Progenitor cell of endocrine pancreas (in vitro differentiated cells): Measurements from ENCODE around the gene SF3B6. TPM values are rescaled to one million over a fixed set of nuclear protein-coding genes. Genes with fewer than 3 reads are reported as not detected.

ENCODE experiments used
- DNase-seq: peaks from one replicate; pipeline ENCODE4 v3.0.0; 2021; ENCODE audit warnings: low spot score; ENCODE audit not compliant: unreplicated experiment
- H3K27ac Mint-ChIP-seq: 2 replicates; pipeline ENCODE4 v1.8.0; 2021; ENCODE audit warnings: mild to moderate bottlenecking, moderate library complexity, mixed read lengths
- H3K27me3 Mint-ChIP-seq: 2 replicates; pipeline ENCODE4 v1.8.0; 2021; ENCODE audit warnings: mixed read lengths
- H3K36me3 Mint-ChIP-seq: 2 replicates; pipeline ENCODE4 v1.8.0; 2022; ENCODE audit warnings: mixed read lengths; ENCODE audit not compliant: insufficient read depth
- H3K4me1 Mint-ChIP-seq: 2 replicates; pipeline ENCODE4 v1.8.0; 2021; ENCODE audit warnings: low read depth, mixed read lengths
- H3K4me3 Mint-ChIP-seq: 2 replicates; pipeline ENCODE4 v1.8.0; 2021; ENCODE audit warnings: low read depth, mild to moderate bottlenecking, moderate library complexity, mixed read lengths
- H3K9me3 Mint-ChIP-seq: 2 replicates; pipeline ENCODE4 v1.8.0; 2021; ENCODE audit warnings: low read depth, mixed read lengths
- CTCF ChIP-seq: fragments of 200-600 bp; sonication (generic); IDR thresholded peaks from one replicate; pipeline ENCODE4 v1.5.0; 2021; ENCODE audit warnings: antibody characterized with exemption, mild to moderate bottlenecking; ENCODE audit not compliant: unreplicated experiment
- total RNA-seq: library from RNA; stranded (reverse); gene quantifications from 2 replicates; pipeline ENCODE4 v1.2.1, GENCODE V29; 2021

SF3B6 gene
- total RNA-seq, 1 donor from 2014 or later, result 101 TPM

GRCh38 chr2:24121469-24121868, 45.3 kb upstream of the SF3B6 start:
- TF ChIP-seq CTCF, result no peak
- no peak overlapping the region for H3K4me3 Mint-ChIP-seq
- H3K27me3 Mint-ChIP-seq, result no peaks in the 10 kb centered on the region
- no peak for DNase-seq
- peaks cover 2% of the 10 kb centered on the region for H3K36me3 Mint-ChIP-seq
- no peak overlapping the region for H3K27ac Mint-ChIP-seq
- no peaks in the 10 kb centered on the region for H3K9me3 Mint-ChIP-seq
- peaks cover 11% of the 10 kb centered on the region for H3K4me1 Mint-ChIP-seq

DNA sequence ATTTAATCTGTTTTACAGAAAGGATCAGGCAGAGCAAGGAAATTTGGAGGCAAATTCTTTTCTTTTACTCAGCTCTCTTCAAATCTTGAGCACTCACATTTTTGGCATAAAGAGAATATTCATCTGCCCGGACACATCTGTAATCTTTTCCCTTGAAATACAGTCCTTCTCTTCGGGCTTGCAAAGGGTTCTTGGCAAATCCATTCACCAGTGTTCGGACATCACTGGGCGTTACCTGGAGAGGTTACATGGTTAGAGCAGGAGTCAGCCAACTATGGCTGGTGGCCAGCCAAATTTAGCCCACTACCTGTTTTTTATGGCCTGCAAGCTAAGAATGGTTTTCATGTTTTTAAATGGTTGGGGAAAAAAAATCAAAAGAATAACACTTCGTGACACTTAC, 44.9 kb upstream of the SF3B6 start:
- DNase-seq, result no peak
- Mint-ChIP-seq H3K4me1 (peaks cover 11% of the 10 kb centered on the region), H3K9me3 (no peaks in the 10 kb centered on the region), H3K27ac (no peak overlapping the region), H3K36me3 (peaks cover 2% of the 10 kb centered on the region), H3K4me3 (no peak overlapping the region), H3K27me3 (no peaks in the 10 kb centered on the region)
- TF ChIP-seq CTCF, result no peak

DNA sequence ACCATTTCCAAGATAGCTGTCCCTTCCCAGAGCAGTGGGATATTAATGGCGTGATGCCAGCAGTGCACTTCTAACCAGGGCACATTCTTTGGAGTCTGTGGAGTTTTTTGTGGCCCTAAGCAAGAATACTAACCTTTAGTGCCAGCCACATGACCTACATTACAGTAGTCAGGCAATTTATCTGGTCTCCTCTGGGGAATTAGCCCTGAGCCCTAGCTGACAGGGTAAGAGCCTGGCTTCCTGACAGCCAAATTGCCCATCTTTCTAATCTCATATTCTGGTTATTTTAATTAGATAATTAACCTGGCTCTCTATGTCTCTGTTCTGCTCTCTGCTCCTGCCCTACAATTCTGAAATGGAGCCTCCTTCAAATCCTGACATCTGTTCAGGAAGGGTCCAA, 41.8 kb upstream of the SF3B6 start:
- Mint-ChIP-seq H3K36me3 (peaks cover 4% of the 10 kb centered on the region), H3K9me3 (peaks cover 2% of the 10 kb centered on the region), H3K27me3 (no peaks in the 10 kb centered on the region), H3K4me1 (peaks cover 4% of the 10 kb centered on the region), H3K27ac (no peak overlapping the region), H3K4me3 (no peak overlapping the region)
- no peak for TF ChIP-seq CTCF
- no peak for DNase-seq

GRCh38 chr2:24115057-24115456, 38.9 kb upstream of the SF3B6 start:
- Mint-ChIP-seq H3K27me3 (no peaks in the 10 kb centered on the region), H3K4me3 (no peak overlapping the region), H3K36me3 (peaks cover 4% of the 10 kb centered on the region), H3K9me3 (peaks cover 2% of the 10 kb centered on the region), H3K4me1 (peaks cover 4% of the 10 kb centered on the region), H3K27ac (no peak overlapping the region)
- TF ChIP-seq CTCF, result no peak
- DNase-seq, result no peak

- Mint-ChIP-seq H3K9me3 (peaks cover 25% of the 10 kb centered on the region), H3K27ac (no peak overlapping the region), H3K4me3 (no peak overlapping the region), H3K36me3 (peaks cover 4% of the 10 kb centered on the region), H3K27me3 (no peaks in the 10 kb centered on the region), H3K4me1 (peaks cover 3% of the 10 kb centered on the region)
- DNase-seq, result no peak
- TF ChIP-seq CTCF, result no peak
Measured at GRCh38 chr2:24111407-24111901, 35.3 kb upstream of the SF3B6 start.
